GM18519 (cell line): ENCODE results near the gene CD44.

ENCODE experiments used
- ATAC-seq: cut with Tn5 transposase; IDR thresholded peaks from one replicate; pipeline ENCODE4 v1.9.1; 2021; ENCODE audit warnings: mild to moderate bottlenecking, moderate library complexity; ENCODE audit not compliant: unreplicated experiment, low FRiP score

CD44 gene

GRCh38 chr11:35111161-35112055 is 27.6 kb upstream of the CD44 start:
- ATAC-seq: no peak

DNA sequence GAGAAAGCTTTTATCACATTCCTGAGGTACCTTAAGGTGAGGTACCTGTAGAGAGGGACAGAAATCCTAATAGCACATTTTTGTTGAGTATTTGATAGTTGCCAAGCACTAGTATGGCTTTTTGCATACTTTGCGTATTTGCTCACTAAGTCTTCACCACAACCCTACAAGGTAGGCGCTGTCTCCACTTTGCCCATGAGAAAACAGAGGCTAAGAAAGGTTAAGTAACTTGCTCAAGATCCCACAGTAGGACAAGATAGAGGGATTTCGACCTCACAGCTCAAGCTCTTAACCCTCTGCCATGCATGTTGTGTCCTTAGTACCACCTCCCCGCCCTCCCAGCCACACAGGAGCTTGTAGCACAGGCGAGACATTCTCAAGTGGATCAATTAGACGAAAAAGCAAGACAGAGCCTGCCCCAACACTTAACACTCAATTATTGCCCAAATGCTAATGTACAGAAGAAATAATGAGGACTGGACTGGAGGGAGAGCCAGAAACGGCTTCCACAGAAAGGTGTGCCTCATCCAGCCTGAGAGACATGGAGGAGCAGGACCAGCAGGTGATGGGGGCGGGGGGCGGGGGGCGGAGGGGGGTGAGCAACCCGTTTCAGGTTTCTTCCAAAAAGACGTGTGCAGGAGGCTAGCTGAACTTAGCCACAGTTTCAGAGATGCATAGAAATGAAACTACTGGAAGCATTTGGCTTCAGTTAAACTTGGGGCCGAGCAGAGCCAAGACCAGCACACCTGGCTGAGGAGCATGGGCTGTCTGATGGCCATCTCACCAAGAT is 26.7 kb upstream of the CD44 start:
- no peak for ATAC-seq

DNA sequence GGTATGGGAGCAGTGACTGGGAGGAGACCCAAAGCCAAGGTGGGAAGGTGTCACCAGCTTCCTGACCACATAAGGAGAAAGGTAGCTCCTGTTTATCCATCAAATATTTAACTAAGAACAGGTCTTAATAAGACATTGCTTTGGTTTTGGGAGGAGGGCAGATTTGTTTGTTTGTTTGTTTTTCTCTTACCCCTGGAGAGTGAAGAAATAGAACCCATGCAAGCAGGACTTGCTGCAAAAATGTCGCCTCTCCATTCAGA is 26.2 kb upstream of the CD44 start:
- no peak for ATAC-seq

GRCh38 chr11:35114906-35115687 is 23.9 kb upstream of the CD44 start:
- peak; percentile 43 for ATAC-seq

DNA sequence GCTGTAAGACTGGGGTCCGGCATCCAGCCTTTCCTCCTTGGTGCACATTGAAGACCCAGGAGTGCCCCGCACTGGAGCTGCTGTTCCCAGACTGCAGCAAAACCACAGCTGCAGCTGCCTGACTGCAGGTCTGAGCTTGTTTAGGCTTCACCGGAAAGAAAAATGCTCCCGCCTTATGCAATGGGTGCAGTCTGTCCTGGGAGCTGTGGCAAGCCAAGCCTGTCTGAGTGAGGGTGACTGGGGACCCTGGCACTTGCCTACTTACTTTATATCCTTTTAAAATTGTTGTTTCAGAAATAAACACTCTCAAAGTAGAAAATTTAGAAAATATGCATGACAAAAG is 23.3 kb upstream of the CD44 start:
- no peak for ATAC-seq

DNA sequence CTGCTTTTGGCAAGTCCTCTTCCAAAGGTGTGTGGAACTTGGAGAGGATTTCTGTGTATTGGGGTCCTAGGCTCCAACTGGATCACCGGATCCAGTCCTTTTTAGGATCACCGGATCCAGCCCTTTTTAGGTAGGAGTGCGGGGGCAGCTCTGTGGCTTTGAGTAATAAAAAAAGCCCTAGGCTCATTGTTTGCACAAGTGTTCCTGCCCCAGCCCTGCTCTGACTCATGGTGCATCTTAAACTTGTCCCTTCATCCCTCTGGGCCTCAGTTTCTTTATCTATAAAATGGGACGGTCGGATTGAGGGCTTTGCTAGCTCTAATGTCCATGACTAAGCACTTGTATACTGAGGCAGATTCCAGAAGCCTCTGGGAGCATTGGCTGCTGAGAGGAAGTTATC is 22.7 kb upstream of the CD44 start:
- no peak for ATAC-seq

GRCh38 chr11:35116762-35117640 is 22.0 kb upstream of the CD44 start:
- ATAC-seq: no peak

- peak; percentile 63 for ATAC-seq
These were observed 20.1 kb upstream of the CD44 start for GRCh38 chr11:35118906-35119305.

GRCh38 chr11:35121326-35121865 is 17.6 kb upstream of the CD44 start:
- no peak for ATAC-seq

DNA sequence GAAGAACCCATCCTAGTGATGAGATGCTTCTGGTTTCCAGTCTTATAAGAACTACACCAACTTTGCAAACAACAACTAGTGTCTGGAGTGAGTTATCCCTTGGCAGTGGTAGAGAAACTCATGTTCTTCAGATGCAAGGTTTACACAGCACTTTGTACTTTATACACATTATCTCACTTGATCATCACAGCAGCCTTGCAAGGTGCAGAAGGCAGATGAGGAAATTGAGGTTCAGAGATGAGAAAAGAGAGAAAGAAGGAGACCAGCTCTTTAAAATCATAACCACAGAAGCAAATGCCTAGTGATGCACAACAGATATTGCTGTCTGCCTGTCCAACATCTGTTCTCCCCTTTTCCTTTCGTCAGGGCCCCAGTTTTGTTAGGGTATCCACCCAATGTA is 16.7 kb upstream of the CD44 start:
- no peak for ATAC-seq

DNA sequence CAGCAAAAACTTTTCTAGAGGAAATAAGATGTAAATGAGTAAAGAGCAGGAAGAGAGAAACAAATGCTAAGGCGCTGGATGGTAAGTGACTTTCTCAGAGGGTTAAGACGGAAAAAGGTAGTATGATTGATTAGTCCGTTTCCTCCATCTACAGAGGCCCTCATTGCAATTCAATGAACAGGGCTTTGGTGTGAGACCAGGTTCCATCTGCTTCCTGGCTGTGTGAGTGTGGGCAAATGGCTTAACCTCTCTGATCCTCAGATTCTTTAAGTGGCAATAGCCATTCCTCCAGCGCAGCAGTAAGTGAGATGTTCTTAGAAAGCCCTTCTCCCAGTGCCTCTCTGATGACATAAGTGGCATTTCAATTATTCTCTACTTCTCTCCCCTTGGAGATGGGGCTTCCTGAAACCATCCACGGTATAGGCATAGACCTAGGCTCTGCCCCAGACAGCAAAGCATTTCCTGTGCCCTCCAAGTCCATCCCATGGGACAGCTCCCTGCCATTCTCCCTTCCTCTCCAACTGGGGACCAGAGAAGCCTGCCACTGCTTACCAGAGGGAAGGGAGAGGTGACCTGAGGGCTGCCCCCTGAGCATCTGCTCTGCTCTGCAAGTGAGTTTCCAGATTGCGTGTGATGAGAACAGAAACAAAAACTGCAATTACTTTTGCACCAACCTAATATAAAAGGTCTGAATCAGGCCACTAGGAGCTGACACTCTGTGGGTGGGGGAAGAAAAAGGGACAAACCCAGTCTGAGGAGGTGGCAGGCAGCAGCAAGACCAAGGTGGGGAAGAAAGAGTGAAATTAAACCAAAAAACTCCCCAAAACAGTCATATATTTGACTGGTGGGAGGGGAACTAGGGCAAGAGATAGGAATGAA is 12.7 kb upstream of the CD44 start:
- peak; percentile 43 for ATAC-seq

DNA sequence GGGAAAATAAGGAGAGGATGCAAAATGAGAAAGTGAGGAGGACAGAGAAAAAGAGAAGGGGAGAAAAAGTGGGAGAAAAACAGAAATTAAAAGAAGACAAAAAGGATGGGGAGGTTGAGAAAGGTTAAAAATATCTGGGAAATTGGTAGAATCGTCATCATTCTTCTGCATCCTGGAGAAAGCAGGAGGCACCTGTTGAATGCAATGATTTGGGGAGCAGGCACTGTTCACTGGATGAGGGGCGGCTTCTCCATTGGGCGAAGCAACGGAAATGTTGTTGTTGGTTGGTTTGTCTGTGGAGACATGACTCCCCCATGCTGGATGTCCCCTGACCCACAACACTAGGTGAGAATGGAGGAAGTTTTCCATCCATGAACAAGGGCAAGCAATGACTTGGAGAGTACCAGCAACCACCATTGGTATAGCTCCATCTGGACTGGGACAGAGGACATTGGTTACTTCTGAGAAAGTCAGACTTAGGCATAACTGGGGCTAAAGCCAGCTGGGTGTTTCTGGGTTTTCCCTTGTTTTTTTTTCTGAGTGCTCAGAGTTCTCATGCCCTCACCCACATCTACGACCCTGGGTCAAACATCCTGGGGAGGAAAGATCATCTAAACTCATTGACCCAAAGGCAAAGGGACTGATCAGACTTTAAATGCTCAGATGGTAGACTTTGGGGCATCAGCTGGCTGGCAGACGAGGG is 11.9 kb upstream of the CD44 start:
- ATAC-seq: no peak

DNA sequence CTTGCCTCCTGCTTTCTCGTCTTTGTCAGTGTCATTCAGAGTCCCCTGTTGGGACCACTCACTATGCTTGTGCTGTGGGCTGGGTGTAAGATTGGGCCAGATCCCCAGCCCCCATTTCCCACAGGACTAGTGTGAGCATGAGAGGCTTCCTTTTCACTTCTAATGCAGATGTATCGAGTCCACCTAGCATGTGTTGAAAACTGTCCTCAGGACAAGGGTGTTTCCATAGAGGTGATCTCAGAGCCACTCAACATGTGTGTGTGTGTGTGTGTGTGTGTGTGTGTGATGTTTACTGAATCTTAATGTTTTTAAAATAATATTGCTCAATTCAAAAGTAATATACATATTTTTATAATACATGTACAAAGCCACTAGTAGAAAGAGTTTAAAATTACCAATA is 11.4 kb upstream of the CD44 start:
- no peak for ATAC-seq

DNA sequence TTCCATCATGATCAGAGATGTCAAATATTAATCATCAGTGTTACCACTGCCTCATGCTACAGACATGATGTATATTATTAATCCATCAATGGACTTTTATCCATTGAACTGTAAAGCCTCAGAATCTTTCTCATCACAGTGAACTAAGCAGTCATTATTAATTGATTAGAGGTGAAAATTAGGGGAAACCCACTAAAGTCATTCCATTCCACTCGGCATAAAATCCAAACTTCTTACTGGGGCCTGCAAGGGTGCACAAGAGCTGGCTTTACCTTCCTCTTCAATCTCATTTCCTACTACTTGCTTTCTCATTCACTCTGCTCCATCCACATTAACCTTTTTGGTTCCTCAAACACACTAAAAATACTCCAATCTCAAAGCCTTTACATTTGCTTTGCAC is 7.9 kb upstream of the CD44 start:
- ATAC-seq: no peak

DNA sequence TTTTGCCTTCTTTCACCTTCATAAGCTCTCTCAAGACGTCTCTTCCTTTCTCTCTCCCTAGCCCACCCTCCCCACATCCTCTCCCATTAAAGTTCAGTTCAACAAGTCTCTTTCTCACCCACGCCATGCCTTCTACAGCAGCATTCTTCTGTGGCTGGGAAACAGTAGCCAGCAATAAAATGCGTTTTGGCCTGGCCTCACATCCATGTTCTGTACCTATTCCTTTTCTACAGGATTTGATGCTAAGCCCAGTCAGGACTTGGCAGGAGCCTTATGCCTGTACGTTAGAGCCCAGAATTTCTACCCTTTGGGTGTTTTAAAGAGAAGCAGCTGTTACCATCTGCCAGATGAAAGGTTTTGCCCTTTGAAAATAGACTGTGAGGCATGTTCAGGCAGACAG is 7.1 kb upstream of the CD44 start:
- ATAC-seq: no peak

DNA sequence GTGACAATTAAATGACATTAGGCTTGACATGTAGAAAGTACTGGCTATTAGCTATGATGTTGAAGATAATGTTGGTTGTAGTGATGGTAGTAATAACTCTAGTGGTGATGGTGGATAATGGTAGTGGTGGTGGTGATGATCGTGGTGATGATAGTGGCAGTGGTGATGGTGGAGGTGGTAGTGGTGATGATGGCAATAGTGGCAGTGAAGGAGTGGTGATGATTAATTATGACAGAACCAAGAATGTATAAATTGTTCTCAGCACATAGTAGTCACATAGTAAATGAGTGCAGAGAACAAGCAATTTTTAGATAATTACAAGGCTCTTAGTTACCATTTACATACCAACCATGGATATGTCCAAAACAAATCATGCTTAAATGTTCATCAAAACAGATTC is 5.3 kb upstream of the CD44 start:
- ATAC-seq: no peak

DNA sequence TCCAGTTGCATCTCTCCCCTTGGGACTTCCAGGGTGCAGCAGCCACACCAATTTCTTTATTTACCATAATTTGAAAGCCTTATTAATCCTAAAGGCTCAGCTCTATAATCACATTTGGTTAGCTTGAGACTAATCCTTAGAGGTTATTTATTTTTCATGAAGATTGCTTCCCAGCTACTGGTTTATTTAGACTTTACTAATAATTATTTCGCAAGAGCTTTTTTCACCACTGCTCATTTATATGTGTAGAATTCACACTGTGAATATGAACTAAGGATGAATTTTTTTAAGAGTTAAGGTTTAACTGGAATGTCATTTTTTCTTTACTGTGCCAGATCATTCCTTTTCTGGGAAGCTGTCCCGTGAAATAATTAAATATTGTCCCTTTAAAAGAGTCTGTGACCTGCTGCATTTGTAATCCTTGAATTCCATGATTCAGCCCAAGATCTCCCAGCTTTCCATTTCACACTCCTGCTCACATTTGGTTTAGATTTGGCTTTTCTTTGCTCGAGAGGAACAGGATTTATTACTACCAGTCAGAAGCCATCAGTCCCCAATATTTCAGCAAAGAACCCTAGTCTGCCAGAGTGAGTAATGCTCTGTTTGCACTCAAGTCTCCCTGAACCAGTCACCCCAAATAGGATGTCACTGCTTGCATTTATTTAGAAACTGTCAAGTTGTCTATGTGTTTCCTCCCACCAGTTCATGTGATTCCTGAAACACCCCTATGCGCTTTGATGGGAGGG is 4.4 kb upstream of the CD44 start:
- no peak for ATAC-seq

GRCh38 chr11:35135222-35135621 is 3.7 kb upstream of the CD44 start:
- ATAC-seq: no peak
